ENCODE results near the gene DLX5. TPM values are rescaled to one million over a fixed set of nuclear protein-coding genes. Genes with fewer than 3 reads are reported as not detected.

The DLX5 gene
- total RNA-seq, 1 donor from 2014 or later: 1.3 TPM

GRCh38 chr7:97002555-97003261, 21.9 kb downstream of the DLX5 start:
- Histone ChIP-seq H3K36me3 (ENCODE audit: insufficient read depth, low read length) (no peaks in the 10 kb centered on the region), H3K9ac (ENCODE audit: low read length) (no peak overlapping the region), H4K20me1 (ENCODE audit: insufficient read depth, low read length) (no peaks in the 10 kb centered on the region), H3K4me2 (ENCODE audit: low read length) (no peak overlapping the region), H3K27me3 (ENCODE audit: insufficient read depth, low read length) (peaks cover 89% of the 10 kb centered on the region), H3K4me1 (ENCODE audit: insufficient read depth, low read length) (no peaks in the 10 kb centered on the region), H3K79me2 (ENCODE audit: insufficient read depth, low read length) (no peaks in the 10 kb centered on the region), H2AFZ (ENCODE audit: low read depth, low read length) (no peak overlapping the region), H3K27ac (ENCODE audit: low read depth, low read length) (no peak overlapping the region), H3K4me3 (ENCODE audit: insufficient read depth, low read depth, low read length) (no peak overlapping the region), H3K9me3 (ENCODE audit: insufficient read depth, low read depth, low read length) (peaks cover 13% of the 10 kb centered on the region)
- no peak overlapping the region for H3K27ac Mint-ChIP-seq (ENCODE audit: unreplicated experiment)
- peaks cover 2% of the 10 kb centered on the region for H3K36me3 Mint-ChIP-seq (ENCODE audit: low read depth, unreplicated experiment)
- no peak overlapping the region for H3K4me3 Mint-ChIP-seq (ENCODE audit: unreplicated experiment)
- DNase-seq (ENCODE audit: low read depth): no peak
- FAIRE-seq: no peak
- peak; percentile 65 for TF ChIP-seq EZH2 (IDR thresholded peaks at IDR 0.05; ENCODE audit: insufficient read depth, low read length)
- no peak for TF ChIP-seq CTCF (IDR thresholded peaks at IDR 0.05; ENCODE audit: insufficient read depth, low read depth, low read length)
- peaks cover 89% of the 10 kb centered on the region for H3K27me3 Mint-ChIP-seq (ENCODE audit: low read depth, unreplicated experiment)
- peaks cover 1% of the 10 kb centered on the region for H3K4me1 Mint-ChIP-seq (ENCODE audit: low read depth, unreplicated experiment)
- peaks cover 23% of the 10 kb centered on the region for H3K9me3 Mint-ChIP-seq (ENCODE audit: unreplicated experiment)

- Mint-ChIP-seq H3K4me1 (ENCODE audit: low read depth, unreplicated experiment) (peaks cover 1% of the 10 kb centered on the region), H3K9me3 (ENCODE audit: unreplicated experiment) (peaks cover 22% of the 10 kb centered on the region), H3K27ac (ENCODE audit: unreplicated experiment) (peak overlapping the region; percentile 72), H3K4me3 (ENCODE audit: unreplicated experiment) (no peak overlapping the region), H3K36me3 (ENCODE audit: low read depth, unreplicated experiment) (peaks cover 2% of the 10 kb centered on the region), H3K27me3 (ENCODE audit: low read depth, unreplicated experiment) (peaks cover 89% of the 10 kb centered on the region)
- DNase-seq (ENCODE audit: low read depth): no peak
- H3K9me3 ChIP-seq (ENCODE audit: insufficient read depth, low read depth, low read length): peaks cover 13% of the 10 kb centered on the region
- no peak overlapping the region for H3K27ac ChIP-seq (ENCODE audit: low read depth, low read length)
- no peak overlapping the region for H2AFZ ChIP-seq (ENCODE audit: low read depth, low read length)
- no peak overlapping the region for H3K9ac ChIP-seq (ENCODE audit: low read length)
- no peaks in the 10 kb centered on the region for H3K4me1 ChIP-seq (ENCODE audit: insufficient read depth, low read length)
- no peak for FAIRE-seq
- no peaks in the 10 kb centered on the region for H3K36me3 ChIP-seq (ENCODE audit: insufficient read depth, low read length)
- no peaks in the 10 kb centered on the region for H3K79me2 ChIP-seq (ENCODE audit: insufficient read depth, low read length)
- no peak overlapping the region for H3K4me3 ChIP-seq (ENCODE audit: insufficient read depth, low read depth, low read length)
- no peak for TF ChIP-seq CTCF (IDR thresholded peaks at IDR 0.05; ENCODE audit: insufficient read depth, low read depth, low read length)
- no peak overlapping the region for H3K4me2 ChIP-seq (ENCODE audit: low read length)
- no peaks in the 10 kb centered on the region for H4K20me1 ChIP-seq (ENCODE audit: insufficient read depth, low read length)
- H3K27me3 ChIP-seq (ENCODE audit: insufficient read depth, low read length): peaks cover 89% of the 10 kb centered on the region
Measured at GRCh38 chr7:97001656-97002554, 22.7 kb downstream of the DLX5 start.

Data from astrocyte (in vitro differentiated cells and primary cell).